ENCODE results near the gene UHRF1.
"Not testable (repeated sequence)": the region's sequence is repeated elsewhere in the genome, so short reads cannot be mapped to it uniquely, and the experiment has no call there.

UHRF1 gene

DNA sequence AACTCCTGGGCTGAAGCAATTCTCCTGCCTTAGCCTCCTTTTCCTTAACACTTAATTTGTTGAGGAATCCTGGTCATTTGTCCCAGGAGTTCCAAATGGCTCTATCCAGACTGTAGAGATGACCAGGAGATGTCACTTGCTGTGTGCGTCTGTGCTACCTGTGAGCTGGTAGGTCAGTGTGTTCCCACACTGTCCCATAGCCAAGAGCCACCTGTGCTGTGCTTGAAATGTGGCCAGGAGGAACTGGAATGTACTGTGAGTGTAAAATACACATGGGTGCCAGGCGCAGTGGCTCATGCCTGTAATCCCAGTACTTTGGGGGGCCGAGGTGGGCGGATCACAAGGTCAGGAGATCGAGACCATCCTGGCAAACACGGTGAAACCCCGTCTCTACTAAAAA is 30.2 kb downstream of the UHRF1 start:
- FAIRE-seq = no peak

DNA sequence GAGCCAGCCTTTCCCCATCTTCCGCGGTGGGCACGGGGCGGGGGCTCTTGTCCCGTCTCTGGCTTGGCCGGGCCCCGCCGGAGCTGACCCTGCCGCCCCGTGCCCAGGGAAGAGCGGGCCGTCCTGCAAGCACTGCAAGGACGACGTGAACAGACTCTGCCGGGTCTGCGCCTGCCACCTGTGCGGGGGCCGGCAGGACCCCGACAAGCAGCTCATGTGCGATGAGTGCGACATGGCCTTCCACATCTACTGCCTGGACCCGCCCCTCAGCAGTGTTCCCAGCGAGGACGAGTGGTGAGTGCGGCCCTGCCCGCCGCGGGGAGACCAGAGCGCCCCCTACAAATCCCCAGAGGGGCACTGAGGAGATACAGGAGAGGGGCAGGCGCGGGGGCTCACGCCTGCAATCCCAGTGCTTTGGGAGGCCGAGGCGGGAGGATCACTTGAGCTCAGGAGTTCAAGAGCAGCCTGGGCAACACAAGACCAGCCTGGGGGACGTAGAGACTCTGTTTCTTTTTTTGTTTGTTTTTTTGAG is 32.4 kb downstream of the UHRF1 start:
- FAIRE-seq = not testable (repeated sequence)

- not testable (repeated sequence) for FAIRE-seq
Observed at GRCh38 chr19:4950650-4951049, 41.3 kb downstream of the UHRF1 start.

DNA sequence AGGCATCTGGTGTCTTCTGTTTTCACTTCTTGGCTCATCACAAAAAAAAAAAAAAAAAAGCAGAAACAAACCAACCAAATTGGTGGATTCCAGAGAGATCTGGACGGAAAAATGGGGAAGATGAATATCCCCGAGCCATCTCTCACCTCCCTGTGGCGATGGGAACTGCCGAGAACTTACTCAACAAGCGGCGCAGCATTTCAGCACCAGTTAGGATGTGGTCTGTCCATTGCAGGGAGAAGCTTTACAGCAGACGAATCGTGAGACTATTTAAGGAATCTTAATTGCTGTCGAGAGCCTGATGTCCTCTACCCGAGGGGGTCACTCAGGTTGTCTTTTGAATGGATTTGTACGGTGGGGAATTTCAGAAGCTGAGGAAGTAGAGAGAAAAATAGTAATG is 42.4 kb downstream of the UHRF1 start:
- no peak for FAIRE-seq

GRCh38 chr19:4952945-4953344 is 43.6 kb downstream of the UHRF1 start:
- FAIRE-seq = no peak

GRCh38 chr19:4954320-4955149 is 45.2 kb downstream of the UHRF1 start:
- FAIRE-seq = not testable (repeated sequence)

GRCh38 chr19:4955274-4955673 is 46.0 kb downstream of the UHRF1 start:
- no peak for FAIRE-seq

DNA sequence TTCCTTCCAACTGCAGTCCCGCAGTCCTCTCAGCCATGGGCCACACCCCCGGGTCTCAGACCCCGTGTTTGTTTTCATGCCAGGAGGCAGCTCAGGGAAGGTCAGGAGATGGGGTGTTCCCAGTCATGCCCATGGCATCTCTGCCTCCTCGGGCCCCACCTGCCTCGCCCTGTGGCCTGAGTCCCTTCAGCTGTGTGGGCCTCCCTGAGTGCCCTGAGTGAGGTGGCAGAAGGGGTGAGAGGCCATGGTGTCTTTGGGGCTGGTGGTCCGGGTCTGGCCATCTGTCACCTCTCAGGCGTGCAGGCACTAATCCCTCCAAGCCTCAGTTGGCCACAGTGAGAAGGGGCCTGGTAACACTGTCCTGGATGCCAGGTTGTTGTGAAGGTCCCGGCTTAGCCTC is 48.7 kb downstream of the UHRF1 start:
- no peak for FAIRE-seq

- no peak for FAIRE-seq
Observed at GRCh38 chr19:4962085-4962619, 52.9 kb downstream of the UHRF1 start.

DNA sequence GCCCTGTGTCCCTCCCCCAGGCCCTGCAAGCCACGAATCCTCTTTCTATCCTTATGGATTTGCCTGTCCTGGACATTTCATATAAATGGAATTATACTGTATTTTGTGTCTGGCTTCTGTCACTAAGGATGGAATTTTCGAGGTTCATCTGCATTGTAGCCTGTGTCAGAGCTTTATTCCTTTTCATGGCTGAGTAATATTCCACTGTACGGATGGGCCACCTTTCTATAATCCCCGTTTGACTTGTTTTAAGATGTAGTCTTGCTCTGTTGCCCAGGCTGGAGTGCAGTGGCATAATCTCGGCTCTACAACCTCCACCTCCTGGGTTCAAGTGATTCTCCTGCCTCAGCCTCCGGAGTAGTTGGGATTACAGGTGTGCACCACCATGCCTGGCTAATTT is 55.8 kb downstream of the UHRF1 start:
- FAIRE-seq = no peak

GRCh38 chr19:4966591-4966990 is 57.3 kb downstream of the UHRF1 start:
- no peak for FAIRE-seq

DNA sequence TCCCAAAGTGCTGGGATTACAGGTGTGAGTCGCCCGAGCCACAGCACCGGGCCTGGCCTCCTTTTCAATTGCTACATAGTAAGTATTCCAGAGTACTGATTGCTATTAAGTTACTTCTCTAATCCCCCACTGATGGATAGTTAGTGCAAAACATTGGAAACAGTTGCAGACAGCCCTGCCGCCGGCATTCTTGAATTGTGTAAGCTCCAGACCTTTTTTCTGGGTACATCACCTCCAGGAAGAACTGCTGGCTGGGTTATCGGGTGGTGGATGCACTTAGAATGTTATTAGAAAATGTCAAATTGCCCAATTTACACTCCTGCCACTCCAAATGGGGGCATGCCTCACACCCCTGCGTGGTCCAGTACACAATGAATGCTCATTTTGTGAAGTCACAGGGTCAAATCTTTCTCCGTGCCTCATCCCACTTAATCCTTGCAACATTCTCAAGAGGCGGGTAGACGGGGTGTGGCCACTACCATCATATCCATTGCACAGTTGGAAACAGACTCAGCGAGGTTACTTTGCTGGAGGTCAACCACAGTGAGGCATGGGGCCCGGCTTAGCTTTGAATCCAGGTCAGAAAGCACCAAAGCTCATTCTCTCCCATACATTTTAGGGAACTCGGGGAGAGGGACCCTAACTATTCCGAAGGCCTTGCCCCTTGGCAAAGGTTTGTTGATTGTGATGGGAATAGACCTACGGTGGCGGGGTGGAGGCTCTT is 58.6 kb downstream of the UHRF1 start:
- no peak for FAIRE-seq

DNA sequence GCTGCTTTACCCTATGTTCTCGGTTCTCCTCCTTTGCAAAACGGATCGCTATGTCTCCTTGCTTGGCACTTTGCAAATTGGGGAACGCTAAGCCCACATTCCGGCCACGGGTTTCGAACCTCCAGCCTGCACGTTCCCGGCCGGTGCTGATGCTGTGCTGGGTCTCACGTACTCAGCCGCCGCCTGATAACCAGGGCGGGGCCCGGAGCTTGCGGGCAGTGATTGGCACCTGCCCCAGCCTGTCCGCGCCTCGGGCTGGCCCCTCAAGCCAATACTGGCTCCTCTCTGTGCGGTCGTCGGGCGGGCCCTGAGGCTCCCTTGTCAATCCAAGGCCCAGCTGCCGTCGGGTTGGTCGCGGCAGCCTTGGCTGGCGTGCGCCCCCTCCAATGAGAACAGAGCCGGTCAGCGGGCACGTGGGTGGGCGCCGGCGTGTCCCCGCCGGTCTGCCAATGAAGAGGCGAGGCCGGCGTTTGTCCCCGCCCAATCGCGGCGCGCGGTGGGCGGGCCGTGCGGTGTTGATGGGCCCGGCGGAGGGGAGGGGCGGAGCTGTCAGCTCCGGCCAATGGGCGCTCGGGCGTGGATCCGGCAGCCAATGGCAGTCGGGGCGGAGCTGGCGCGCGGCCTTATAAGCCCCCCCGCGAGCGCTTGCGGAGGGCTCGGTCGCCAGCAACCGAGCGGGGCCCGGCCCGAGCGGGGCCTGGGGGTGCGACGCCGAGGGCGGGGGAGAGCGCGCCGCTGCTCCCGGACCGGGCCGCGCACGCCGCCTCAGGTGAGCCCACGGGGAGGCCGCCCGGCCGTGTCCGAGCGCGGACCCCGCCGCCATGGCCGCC is 59.4 kb downstream of the UHRF1 start, which contains the start of gene KDM4B:
KDM4B (plus strand) TSS at position 652 of the 830 bp plus-strand sequence. CDS start 63,778 bp downstream, outside the sequence.
- peak; percentile 96 for FAIRE-seq

DNA sequence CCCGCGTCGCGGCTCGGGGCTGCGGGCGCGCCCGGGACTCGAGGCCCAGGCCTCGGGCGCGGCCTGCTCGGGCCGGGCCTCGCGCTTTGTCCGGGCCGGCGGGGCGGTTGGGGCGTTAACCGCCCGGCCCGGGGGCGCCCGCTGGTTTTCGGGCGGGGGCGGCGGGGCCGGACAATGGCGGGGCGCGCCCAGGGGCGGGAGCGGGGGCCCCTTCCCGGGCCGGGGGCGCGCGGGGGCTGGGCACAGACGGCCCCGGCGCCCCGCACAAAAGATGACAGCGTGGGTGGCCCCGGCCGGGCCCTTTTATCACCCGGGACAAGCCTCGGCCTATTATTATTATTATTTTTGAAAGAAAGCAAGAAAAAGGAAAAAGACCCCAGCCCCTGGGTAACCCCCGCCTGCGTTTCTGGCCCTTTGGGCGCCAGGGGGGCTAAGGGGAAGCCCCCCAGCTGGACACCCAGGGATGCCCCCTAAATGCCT is 60.0 kb downstream of the UHRF1 start:
- no peak for FAIRE-seq

GRCh38 chr19:4969772-4970531 is 60.7 kb downstream of the UHRF1 start:
- FAIRE-seq = no peak

DNA sequence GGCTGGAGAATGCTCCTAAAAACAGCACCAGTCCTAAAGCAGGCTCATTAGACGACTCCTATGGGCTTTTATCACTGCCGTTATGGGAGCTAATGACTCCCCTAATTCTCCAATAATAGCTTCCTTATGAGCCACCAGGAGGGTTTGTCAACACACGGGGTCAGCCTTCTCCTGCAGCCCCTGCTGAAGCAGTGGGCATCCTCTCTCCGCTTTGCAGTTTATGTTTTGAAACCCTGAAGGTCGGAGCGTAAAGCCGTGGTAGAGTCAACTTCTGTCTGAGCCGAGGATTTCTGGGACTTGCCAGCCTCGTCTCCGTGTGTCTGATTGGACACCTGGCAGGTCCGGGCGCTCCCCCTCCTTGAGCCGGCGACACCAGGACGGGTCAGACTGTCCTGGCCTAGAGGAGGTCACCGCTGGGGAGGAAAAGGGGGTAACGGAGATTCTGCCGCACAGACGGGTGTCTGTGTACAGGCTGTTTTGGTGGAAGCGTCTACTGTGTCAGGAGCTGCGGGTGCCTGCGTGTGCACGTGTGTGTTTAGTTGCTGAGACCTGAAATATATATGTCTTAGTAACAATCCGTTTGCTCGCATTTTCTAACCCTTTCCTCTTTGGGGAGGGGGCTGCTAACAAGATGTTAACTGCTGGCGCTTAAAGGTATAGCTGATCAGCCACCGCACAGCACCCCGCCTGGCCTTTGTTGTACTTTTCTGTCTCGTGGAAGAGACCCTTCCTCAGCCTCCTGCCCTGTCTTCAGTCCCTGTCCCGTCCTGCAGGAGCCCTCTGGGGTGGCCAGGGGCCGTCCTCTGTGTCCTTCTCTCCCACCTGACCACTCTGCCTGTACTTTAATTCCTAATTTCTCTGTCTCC is 61.5 kb downstream of the UHRF1 start:
- no peak for FAIRE-seq

GRCh38 chr19:4971424-4971793 is 62.1 kb downstream of the UHRF1 start:
- FAIRE-seq = no peak

DNA sequence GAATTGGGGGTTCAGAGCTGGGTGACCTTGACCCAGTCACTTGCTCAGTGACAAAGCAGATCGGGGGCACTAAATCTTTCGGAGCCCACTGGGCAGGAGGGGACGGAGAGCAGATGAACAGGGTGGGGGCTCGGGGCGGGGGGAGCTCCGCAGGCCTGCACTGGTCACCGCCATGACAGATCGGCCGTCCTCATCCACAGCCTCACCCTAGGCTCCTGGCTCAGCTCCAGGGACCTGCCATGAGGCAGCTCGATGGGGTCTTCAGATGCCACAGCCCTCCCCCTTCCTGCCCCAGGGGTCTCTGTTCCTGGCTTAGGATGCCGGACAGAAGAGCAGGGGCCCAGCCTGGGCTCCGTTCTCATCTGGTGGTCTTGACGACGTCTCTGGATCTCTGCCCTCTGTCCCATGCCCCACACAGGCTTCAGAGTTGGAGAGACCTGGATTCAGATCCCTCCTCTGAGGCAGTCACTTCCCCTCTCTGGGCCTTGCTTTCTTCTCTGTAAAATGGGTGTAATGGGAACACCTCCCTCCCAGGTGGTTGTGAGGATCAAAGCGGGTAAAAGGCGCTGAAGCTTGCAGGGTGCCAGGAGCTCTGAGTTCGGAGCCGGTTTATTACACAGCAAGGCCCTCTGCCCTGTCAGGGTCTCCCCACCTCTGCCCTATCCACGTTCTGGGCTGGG is 62.7 kb downstream of the UHRF1 start:
- no peak for FAIRE-seq

- no peak for FAIRE-seq
Observed at GRCh38 chr19:4972509-4973230, 63.4 kb downstream of the UHRF1 start.
